Body of pancreas (tissue), 4 donors: ENCODE results near the gene HRH1. TPM values are rescaled to one million over a fixed set of nuclear protein-coding genes. Genes with fewer than 3 reads are reported as not detected.

Experiments used
- ATAC-seq: fragments of 150-250 bp; one replicate; pipeline ENCODE4 v1.9.1; 2016
- DNase-seq, 4 donors: peaks; one replicate each; pipeline ENCODE4 v3.0.0-alpha.2; 2019
- H3K27ac ChIP-seq, 4 donors: fragments of 200-600 bp; sonication (generic); 1 replicate in 3 of 4; 2 replicates in 1 of 4; pipeline versions ENCODE4 v1.5.1 to v1.6.1; 2016 to 2019; ENCODE audit warnings: mild to moderate bottlenecking in 1 of 4, mixed read lengths in 1 of 4, moderate library complexity in 1 of 4
- H3K27me3 ChIP-seq, 2 donors: fragments of 200-600 bp; sonication (generic); one replicate each; pipeline ENCODE4 v1.6.0; 2016; ENCODE audit warnings: mild to moderate bottlenecking in 1 of 2
- H3K36me3 ChIP-seq, 2 donors: fragments of 200-600 bp; sonication (generic); replicated peaks in 1 of 2; 2 replicates each; pipeline ENCODE4 v1.5.1; 2016; ENCODE audit warnings: low read depth in 2 of 2; ENCODE audit not compliant: insufficient read depth in 1 of 2
- H3K4me1 ChIP-seq: fragments of 200-600 bp; sonication (generic); one replicate; pipeline ENCODE4 v1.6.0; 2016
- H3K4me3 ChIP-seq, 2 donors: fragments of 200-600 bp; sonication (generic); 1 replicate in 1 of 2; 2 replicates in 1 of 2; pipeline ENCODE4 v1.5.1; 2016 to 2019
- H3K9me3 ChIP-seq, 3 donors: fragments of 200-600 bp; sonication (generic); 1 replicate in 2 of 3; 2 replicates in 1 of 3; pipeline ENCODE4 v1.5.1; 2016
- POLR2A ChIP-seq, 3 donors: fragments of 450-650 bp; IDR thresholded peaks; one replicate each; pipeline ENCODE4 v1.6.1; 2016; ENCODE audit warnings: antibody characterized with exemption in 3 of 3, mild to moderate bottlenecking in 2 of 3
- WGBS, 2 donors: methylation state at CpG; one replicate each; pipeline ENCODE4 v1.1.5; 2017; 5-methylcytosine and 5-hydroxymethylcytosine counted together
- intact Hi-C: fragments of 100-400 bp; cut with DNase I; formaldehyde crosslinking; loops from one replicate; pipeline ENCODE4 v1.15.1; 2023
- total RNA-seq, 2 donors: library from RNA; depleted of rRNA; stranded (reverse); fragments of >200 nt; gene quantifications; one replicate each; pipeline ENCODE4 v1.1.0, GENCODE V29; 2016
- TF ChIP-seq, protein P1 (sequence below), 7 experiments: fragments of 450-650 bp in 4 of 7; fragments of 200-600 bp in 3 of 7; sonication (generic) in 3 of 7; IDR thresholded peaks; one replicate each; pipeline ENCODE4 v1.5.1; 2016 to 2019; ENCODE audit warnings: antibody characterized with exemption in 7 of 7

HRH1 gene
- total RNA-seq, 2 donors from 2014 or later: 0.66 to 0.78 TPM

DNA sequence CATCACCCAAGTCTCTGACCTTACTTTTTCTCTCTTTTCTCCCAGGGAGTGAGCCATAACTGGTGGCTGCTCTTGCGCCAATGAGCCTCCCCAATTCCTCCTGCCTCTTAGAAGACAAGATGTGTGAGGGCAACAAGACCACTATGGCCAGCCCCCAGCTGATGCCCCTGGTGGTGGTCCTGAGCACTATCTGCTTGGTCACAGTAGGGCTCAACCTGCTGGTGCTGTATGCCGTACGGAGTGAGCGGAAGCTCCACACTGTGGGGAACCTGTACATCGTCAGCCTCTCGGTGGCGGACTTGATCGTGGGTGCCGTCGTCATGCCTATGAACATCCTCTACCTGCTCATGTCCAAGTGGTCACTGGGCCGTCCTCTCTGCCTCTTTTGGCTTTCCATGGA is 104.7 kb downstream of the HRH1 start:
- 88 to 91% methylated on average over 11 of the region's 11 CpGs for WGBS, 2 donors
- ATAC-seq: no peak

DNA sequence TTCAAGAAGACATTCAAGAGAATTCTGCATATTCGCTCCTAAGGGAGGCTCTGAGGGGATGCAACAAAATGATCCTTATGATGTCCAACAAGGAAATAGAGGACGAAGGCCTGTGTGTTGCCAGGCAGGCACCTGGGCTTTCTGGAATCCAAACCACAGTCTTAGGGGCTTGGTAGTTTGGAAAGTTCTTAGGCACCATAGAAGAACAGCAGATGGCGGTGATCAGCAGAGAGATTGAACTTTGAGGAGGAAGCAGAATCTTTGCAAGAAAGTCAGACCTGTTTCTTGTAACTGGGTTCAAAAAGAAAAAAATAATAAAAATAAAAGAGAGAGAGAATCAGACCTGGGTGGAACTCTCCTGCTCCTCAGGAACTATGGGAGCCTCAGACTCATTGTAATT is 106.2 kb downstream of the HRH1 start:
- ATAC-seq (no peak), DNase-seq (no peak)
- intact Hi-C loops: no loop called here
- H3K9me3 ChIP-seq: no peaks in the 10 kb centered on the region
- no peaks in the 10 kb centered on the region for H3K4me1 ChIP-seq
- no peak overlapping the region for H3K27ac ChIP-seq
- H3K36me3 ChIP-seq: no peaks in the 10 kb centered on the region
- no peak overlapping the region for H3K4me3 ChIP-seq
- WGBS, 2 donors: 59 to 75% methylated on average over 3 of the region's 3 CpGs
- no peaks in the 10 kb centered on the region for H3K27me3 ChIP-seq
- TF ChIP-seq, protein P1, sequence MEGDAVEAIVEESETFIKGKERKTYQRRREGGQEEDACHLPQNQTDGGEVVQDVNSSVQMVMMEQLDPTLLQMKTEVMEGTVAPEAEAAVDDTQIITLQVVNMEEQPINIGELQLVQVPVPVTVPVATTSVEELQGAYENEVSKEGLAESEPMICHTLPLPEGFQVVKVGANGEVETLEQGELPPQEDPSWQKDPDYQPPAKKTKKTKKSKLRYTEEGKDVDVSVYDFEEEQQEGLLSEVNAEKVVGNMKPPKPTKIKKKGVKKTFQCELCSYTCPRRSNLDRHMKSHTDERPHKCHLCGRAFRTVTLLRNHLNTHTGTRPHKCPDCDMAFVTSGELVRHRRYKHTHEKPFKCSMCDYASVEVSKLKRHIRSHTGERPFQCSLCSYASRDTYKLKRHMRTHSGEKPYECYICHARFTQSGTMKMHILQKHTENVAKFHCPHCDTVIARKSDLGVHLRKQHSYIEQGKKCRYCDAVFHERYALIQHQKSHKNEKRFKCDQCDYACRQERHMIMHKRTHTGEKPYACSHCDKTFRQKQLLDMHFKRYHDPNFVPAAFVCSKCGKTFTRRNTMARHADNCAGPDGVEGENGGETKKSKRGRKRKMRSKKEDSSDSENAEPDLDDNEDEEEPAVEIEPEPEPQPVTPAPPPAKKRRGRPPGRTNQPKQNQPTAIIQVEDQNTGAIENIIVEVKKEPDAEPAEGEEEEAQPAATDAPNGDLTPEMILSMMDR (IDR thresholded peaks at IDR 0.05): no peak
- no peak for TF ChIP-seq POLR2A (IDR thresholded peaks at IDR 0.05)

More for the DNA sequence above, 104.7 kb downstream of the HRH1 start:
- Histone ChIP-seq H3K4me1 (no peaks in the 10 kb centered on the region), H3K4me3 (no peak overlapping the region), H3K27me3 (no peaks in the 10 kb centered on the region), H3K27ac (no peak overlapping the region), H3K36me3 (no peaks in the 10 kb centered on the region), H3K9me3 (no peaks in the 10 kb centered on the region)
- no peak for TF ChIP-seq POLR2A (IDR thresholded peaks at IDR 0.05)
- TF ChIP-seq, protein P1 (IDR thresholded peaks at IDR 0.05): no peak
- intact Hi-C loops: no loop called here
- DNase-seq: no peak

DNA sequence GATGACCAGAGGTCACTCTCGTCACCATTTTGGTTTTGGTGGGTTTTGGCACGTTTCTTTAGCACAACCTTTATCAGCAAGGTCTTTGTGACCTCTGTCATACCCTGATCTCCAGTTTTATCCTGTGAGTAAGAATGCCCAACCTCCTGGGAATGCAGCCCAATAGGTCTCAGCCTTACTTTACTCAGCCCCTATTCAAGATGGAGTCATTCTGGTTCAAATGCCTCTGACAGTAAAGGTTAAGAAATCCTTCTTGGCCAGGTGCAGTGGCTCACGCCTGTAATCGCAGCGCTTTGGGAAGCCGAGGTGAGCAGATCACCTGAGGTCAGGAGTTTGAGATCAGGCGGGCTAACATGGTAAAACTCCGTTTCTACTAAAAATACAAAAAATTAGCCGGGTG is 114.7 kb downstream of the HRH1 start:
- H3K4me1 ChIP-seq: peaks cover 17% of the 10 kb centered on the region
- no peak overlapping the region for H3K27ac ChIP-seq
- no peak overlapping the region for H3K4me3 ChIP-seq
- WGBS, 2 donors: 66 to 68% methylated on average over 9 of the region's 9 CpGs
- TF ChIP-seq, protein P1 (IDR thresholded peaks at IDR 0.05): no peak
- TF ChIP-seq POLR2A (IDR thresholded peaks at IDR 0.05): no peak
- ATAC-seq: no peak
- H3K9me3 ChIP-seq: no peaks in the 10 kb centered on the region
- no peaks in the 10 kb centered on the region for H3K36me3 ChIP-seq
- intact Hi-C loops: no loop called here
- no peaks in the 10 kb centered on the region for H3K27me3 ChIP-seq
- no peak for DNase-seq

DNA sequence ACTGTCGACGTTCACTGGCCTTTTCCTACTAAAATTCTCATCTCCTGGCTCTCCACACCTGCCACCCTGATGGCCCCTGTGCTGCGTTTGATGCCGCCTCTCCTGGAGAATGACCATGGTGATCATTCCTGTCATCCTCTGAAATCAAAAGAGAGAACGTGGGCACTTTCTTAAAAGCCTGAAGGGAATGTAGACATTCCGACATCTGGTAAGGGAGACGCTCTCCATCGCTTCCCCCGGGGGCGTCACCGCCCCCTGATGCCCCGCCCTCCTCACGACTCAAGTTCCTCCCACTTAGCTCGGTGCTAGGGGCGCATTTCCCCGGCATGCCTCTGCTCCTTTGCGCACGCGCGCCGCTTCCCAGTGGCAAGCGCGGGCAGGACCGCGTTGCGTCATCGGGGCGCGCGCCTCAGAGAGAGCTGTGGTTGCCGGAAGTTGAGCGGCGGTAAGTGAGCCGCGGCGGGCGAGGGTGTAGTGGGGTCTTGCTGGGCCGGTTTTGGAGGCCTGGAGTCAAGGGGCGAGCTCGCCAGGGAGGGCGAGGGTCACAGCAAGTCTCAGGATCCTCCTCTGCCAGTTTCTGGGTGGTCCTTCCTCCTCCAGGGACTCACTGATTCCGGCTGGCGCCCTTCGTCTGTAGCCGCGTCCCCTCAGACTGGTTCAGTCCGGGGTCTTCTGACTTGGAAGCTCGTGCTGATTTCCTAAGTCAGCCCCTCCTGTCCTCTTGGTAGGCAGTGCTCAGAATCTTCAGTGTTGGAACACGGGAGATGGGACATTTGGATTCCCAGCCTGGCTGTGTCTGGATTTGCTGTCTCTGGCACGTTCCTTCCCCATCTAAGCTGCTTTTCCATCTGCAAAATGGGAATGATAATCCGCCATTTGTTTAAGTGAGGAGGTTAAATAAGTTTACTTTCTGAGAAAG is 118.0 kb downstream of the HRH1 start, which contains the start of gene ATG7:
Gene ATG7, plus strand, starts transcription at position 412 of the 919 bp plus-strand sequence. CDS start 26,299 bp downstream, outside the sequence.
- no peaks in the 10 kb centered on the region for H3K36me3 ChIP-seq
- H3K9me3 ChIP-seq: no peaks in the 10 kb centered on the region
- H3K27ac ChIP-seq: peak within 1 kb of the TSS; percentile 3 to 84 (median 74)
- DNase-seq (peak; percentile 97 to 98 (median 98)), ATAC-seq (peak; percentile 99)
- TF ChIP-seq, protein P1 (IDR thresholded peaks at IDR 0.05): peak in 5 of 7 experiments; percentile 11 to 41 (median 23)
- peak; percentile 59 to 96 (median 94) for TF ChIP-seq POLR2A (IDR thresholded peaks at IDR 0.05)
- WGBS, 2 donors: 1 to 3% methylated on average over 12 to 51 of the region's 51 CpGs
- peaks cover 22% of the 10 kb centered on the region for H3K4me1 ChIP-seq
- H3K27me3 ChIP-seq: no peaks in the 10 kb centered on the region
- peak within 1 kb of the TSS; percentile 5 to 92 for H3K4me3 ChIP-seq
- intact Hi-C loops: no loop called here
